ENCODE data around the gene SMR3A.

The SMR3A gene

DNA sequence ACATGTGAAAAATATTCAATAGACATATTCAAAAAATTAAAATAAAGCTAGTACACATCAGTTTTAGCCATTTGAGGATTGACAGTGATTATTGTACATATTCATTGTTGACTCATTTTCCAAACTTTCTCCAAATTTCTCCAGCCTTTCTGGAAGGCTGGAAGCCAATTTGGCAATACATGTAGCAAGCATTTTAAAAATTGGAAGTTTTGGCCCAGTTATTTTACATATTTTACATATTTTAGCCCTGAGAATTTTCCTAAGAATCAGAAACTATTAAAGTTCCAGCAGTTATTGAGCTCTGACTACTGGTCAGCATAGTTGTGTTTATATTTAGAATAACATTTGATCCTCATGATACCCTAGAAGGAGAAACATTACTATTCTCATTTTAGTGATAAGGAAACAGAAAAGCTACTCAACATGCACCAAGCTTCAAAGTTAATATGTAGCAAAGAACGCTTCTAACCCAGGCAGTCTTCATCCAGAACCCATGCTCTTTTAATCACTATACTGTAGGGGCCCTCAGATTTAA is 22.6 kb upstream of the SMR3A start:
- no peaks in the 10 kb centered on the region for H3K36me3 Mint-ChIP-seq (ENCODE audit: low read depth)
- TF ChIP-seq CTCF (IDR thresholded peaks at IDR 0.05; ENCODE audit: unreplicated experiment in 3 of 3) = no peak
- no peak overlapping the region for H3K4me3 Mint-ChIP-seq
- peak overlapping the region; percentile 9 to 75 (median 22) for H3K27ac Mint-ChIP-seq
- no peaks in the 10 kb centered on the region for H3K9me3 Mint-ChIP-seq
- H3K4me1 Mint-ChIP-seq = peaks cover 17% of the 10 kb centered on the region
- no peaks in the 10 kb centered on the region for H3K27me3 Mint-ChIP-seq (ENCODE audit: low read depth)

DNA sequence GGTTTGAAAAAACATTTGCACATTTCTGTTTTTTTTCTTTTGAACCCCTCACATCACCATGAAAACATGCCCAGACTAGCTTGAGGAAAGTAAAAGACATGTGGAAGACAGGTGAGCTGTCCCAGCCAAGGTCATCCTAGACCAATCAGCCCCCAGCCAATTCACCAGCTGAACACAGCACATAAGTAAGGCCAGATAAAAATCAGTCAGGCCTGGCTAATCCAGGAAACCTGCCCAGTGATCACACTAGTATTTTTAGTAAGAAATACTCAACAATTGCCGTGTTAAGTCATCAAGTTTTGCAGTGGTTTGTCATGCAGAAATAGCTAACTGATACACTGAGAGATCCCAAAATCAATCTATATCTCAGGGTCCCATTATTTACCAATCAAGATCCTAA is 4.4 kb upstream of the SMR3A start:
- no peak for TF ChIP-seq CTCF (IDR thresholded peaks at IDR 0.05; ENCODE audit: unreplicated experiment in 3 of 3)
- H3K4me1 Mint-ChIP-seq = peaks cover 6% of the 10 kb centered on the region
- peak overlapping the region in 1 of 3 experiments; percentile 9 for H3K27ac Mint-ChIP-seq
- H3K9me3 Mint-ChIP-seq = no peaks in the 10 kb centered on the region
- no peak overlapping the region for H3K4me3 Mint-ChIP-seq
- H3K27me3 Mint-ChIP-seq (ENCODE audit: low read depth) = no peaks in the 10 kb centered on the region
- no peaks in the 10 kb centered on the region for H3K36me3 Mint-ChIP-seq (ENCODE audit: low read depth)

- no peak for TF ChIP-seq CTCF (IDR thresholded peaks at IDR 0.05; ENCODE audit: unreplicated experiment in 3 of 3)
- Mint-ChIP-seq H3K36me3 (ENCODE audit: low read depth) (no peaks in the 10 kb centered on the region), H3K4me3 (no peak overlapping the region), H3K4me1 (no peaks in the 10 kb centered on the region), H3K9me3 (no peaks in the 10 kb centered on the region), H3K27ac (peak overlapping the region in 1 of 3 experiments; percentile 47), H3K27me3 (ENCODE audit: low read depth) (no peaks in the 10 kb centered on the region)
Observed at GRCh38 chr4:70359115-70359661, 1.4 kb upstream of the SMR3A start.

DNA sequence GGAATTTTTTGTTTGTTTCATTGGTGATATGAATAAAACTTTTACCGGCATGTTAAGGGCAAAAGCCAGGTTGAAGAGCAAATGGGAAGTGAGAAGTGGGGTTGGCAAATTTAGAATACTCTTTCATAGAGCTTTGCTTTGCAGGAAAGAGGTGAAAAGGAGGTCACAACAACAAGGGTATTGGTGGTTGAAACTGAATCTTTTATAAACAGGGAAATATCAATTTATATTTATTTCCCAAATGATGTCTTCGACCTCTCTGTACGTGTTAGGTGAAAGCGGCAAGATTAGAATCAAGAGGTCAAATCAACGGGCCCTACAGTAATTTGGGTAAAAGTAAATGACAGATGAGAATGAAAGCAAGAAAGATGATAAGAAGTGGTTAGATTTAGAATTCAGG is 3.4 kb downstream of the SMR3A start:
- H3K27me3 Mint-ChIP-seq (ENCODE audit: low read depth) = peaks cover 4% of the 10 kb centered on the region
- no peaks in the 10 kb centered on the region for H3K9me3 Mint-ChIP-seq
- H3K4me1 Mint-ChIP-seq = no peaks in the 10 kb centered on the region
- no peak overlapping the region for H3K27ac Mint-ChIP-seq
- no peak for TF ChIP-seq CTCF (IDR thresholded peaks at IDR 0.05; ENCODE audit: unreplicated experiment in 3 of 3)
- H3K36me3 Mint-ChIP-seq (ENCODE audit: low read depth) = no peaks in the 10 kb centered on the region
- no peak overlapping the region for H3K4me3 Mint-ChIP-seq

GRCh38 chr4:70365479-70365878 is 4.9 kb downstream of the SMR3A start:
- H3K9me3 Mint-ChIP-seq = no peaks in the 10 kb centered on the region
- no peaks in the 10 kb centered on the region for H3K36me3 Mint-ChIP-seq (ENCODE audit: low read depth)
- no peak overlapping the region for H3K4me3 Mint-ChIP-seq
- H3K4me1 Mint-ChIP-seq = no peaks in the 10 kb centered on the region
- peaks cover 4% of the 10 kb centered on the region for H3K27me3 Mint-ChIP-seq (ENCODE audit: low read depth)
- H3K27ac Mint-ChIP-seq = no peak overlapping the region
- no peak for TF ChIP-seq CTCF (IDR thresholded peaks at IDR 0.05; ENCODE audit: unreplicated experiment in 3 of 3)

DNA sequence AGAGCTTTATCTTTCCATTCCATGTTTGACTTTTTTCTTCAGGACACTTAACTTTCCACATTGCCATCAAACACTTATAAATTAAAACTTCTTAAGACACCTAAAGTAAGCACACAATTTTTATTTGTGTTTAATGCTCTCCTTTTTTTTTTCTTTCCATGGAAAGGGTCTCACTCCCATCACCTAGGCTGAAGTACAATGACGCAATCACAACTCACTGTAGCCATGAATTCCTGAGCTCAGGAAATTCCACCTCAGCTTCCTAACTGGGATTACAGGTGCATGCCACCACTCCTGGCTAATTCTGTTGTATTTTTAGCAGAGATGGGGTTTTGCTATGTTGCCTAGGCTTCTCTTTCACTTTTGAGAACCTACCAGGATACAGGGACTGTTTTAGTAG is 7.3 kb downstream of the SMR3A start:
- H3K4me3 Mint-ChIP-seq = no peak overlapping the region
- TF ChIP-seq CTCF (IDR thresholded peaks at IDR 0.05; ENCODE audit: unreplicated experiment in 3 of 3) = no peak
- H3K36me3 Mint-ChIP-seq (ENCODE audit: low read depth) = no peaks in the 10 kb centered on the region
- H3K27me3 Mint-ChIP-seq (ENCODE audit: low read depth) = peaks cover 4% of the 10 kb centered on the region
- no peak overlapping the region for H3K27ac Mint-ChIP-seq
- H3K9me3 Mint-ChIP-seq = no peaks in the 10 kb centered on the region
- no peaks in the 10 kb centered on the region for H3K4me1 Mint-ChIP-seq
